Memory B cell (primary cell): Measurements from ENCODE around the gene CELSR3.
A peak's percentile ranks its signal among the peaks of the same experiment; 100 is the strongest.

Experiments used
- ATAC-seq: fragments of 150-1000 bp; cut with Tn5 transposase; 2 replicates; pipeline ENCODE4 v1.10.0; 2021; ENCODE audit warnings: low read depth, mild to moderate bottlenecking, moderate library complexity
- DNase-seq, 2 donors: peaks; one replicate each; pipeline ENCODE4 v3.0.0; 2022; ENCODE audit warnings: low spot score in 2 of 2
- H3K27ac Mint-ChIP-seq: one replicate; pipeline ENCODE4 v1.8.0; 2022; ENCODE audit warnings: mild to moderate bottlenecking, moderate library complexity, mixed read lengths
- H3K27me3 Mint-ChIP-seq: one replicate; pipeline ENCODE4 v1.8.0; 2022; ENCODE audit warnings: mixed read lengths
- H3K36me3 Mint-ChIP-seq: one replicate; pipeline ENCODE4 v1.8.0; 2022; ENCODE audit warnings: mild to moderate bottlenecking, mixed read lengths
- H3K4me1 Mint-ChIP-seq: one replicate; pipeline ENCODE4 v1.8.0; 2022; ENCODE audit warnings: mixed read lengths
- H3K4me3 Mint-ChIP-seq: one replicate; pipeline ENCODE4 v1.8.0; 2022; ENCODE audit warnings: mild to moderate bottlenecking, moderate library complexity, mixed read lengths
- H3K9me3 Mint-ChIP-seq: one replicate; pipeline ENCODE4 v1.8.0; 2022; ENCODE audit warnings: mixed read lengths

The CELSR3 gene

DNA sequence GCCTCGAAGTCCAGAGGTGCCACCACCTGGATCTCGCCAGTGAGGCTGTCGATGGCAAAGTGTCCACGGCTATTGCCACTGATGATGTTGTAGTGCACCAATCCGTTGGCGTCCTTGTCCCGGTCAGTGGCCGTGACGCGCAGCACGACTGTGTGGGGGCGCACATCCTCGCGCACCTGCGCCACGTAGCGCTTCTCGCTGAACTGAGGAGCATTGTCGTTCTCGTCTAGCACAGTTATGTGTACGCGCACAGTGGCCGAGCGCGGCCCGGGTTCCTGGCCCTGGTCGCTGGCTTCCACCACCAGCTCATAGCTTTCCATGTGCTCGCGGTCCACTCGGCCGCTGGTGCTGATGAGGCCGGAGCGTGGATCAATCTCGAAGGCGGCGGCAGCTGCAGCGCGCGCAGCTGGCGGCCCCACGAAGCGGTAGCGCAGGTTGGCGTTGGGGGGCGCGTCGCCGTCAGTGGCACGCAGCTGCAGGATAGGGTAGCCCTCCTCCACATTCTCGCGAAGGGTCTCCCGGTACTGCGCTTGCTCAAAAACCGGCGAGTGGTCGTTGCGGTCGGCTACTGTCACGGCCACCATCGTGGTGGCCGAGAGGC is 1.8 kb downstream of the CELSR3 start:
- H3K27ac Mint-ChIP-seq, result no peak overlapping the region
- H3K9me3 Mint-ChIP-seq, result no peaks in the 10 kb centered on the region
- H3K36me3 Mint-ChIP-seq, result no peaks in the 10 kb centered on the region
- peak overlapping the region; percentile 41 for H3K4me3 Mint-ChIP-seq
- DNase-seq (no peak), ATAC-seq (no peak)
- H3K27me3 Mint-ChIP-seq, result peaks cover 6% of the 10 kb centered on the region
- H3K4me1 Mint-ChIP-seq, result peaks cover 13% of the 10 kb centered on the region

DNA sequence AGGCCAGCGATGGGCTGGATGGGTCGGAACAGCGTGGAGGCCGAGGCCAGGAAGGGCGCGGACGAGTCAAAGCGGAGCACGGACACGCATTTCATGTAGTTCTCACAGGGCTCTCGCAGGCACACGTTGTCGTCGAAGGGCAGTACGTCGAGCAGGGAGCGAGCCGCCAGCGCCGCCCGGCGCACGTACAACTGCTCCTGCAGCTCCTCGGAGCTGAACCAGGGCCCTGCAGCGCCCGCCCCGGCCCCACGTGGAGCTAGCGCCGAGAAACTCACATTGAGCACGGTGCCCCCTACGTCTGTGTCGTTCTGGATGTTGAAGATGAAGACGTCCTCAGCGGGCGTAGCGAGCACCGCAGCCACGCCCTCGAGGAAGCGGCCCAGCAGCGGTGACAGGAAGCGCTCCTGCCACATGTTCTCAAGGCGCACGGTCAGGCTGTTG is 5.8 kb downstream of the CELSR3 start:
- peak; percentile 7 for ATAC-seq

DNA sequence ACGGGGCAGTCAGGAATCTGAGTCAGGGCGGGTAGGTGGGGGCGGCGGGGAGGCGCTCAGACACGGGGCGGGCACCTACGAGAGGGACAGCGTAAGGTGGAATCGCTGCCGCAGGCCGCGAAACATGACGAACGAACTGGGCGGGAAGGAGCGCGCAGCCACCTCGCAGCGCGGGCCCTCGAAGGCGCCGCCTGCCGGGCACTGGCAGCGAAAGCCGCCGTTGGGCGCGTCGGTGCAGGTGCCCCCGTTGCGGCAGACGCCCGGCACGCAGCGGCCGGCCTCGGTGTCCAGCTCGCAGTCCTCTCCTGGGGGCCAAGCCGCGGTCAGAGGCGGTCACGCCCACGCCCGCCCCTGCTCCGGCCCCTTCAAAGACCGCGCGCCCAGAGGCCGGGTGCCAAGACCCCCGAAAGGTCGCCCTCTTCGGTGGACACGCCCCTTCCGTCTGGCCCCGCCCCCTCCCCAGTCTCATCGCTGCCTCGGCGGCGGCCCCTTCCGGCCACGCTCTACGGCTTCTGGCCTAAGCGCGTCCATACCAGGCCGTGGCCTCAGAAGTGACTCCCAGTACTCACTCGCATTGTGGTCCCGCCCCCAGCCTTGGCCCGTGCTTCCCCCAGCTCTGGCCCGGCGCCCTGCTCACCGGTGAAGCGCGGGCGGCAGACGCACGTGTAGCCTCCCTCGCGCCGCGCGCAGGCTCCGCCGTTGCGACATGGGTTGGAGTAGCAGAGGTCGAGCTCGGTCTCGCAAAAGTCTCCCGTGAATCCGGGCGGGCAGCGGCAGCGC is 6.4 kb downstream of the CELSR3 start:
- Mint-ChIP-seq H3K36me3 (no peaks in the 10 kb centered on the region), H3K27ac (peak overlapping the region; percentile 68), H3K4me3 (peak overlapping the region; percentile 83), H3K27me3 (no peaks in the 10 kb centered on the region), H3K9me3 (no peaks in the 10 kb centered on the region), H3K4me1 (peaks cover 19% of the 10 kb centered on the region)
- ATAC-seq, result peak; percentile 82
- DNase-seq, result peak; percentile 83 to 88

More for the DNA sequence above, 5.8 kb downstream of the CELSR3 start:
- Mint-ChIP-seq H3K27me3 (no peaks in the 10 kb centered on the region), H3K9me3 (no peaks in the 10 kb centered on the region), H3K36me3 (no peaks in the 10 kb centered on the region), H3K4me1 (peaks cover 19% of the 10 kb centered on the region), H3K27ac (peak overlapping the region; percentile 58), H3K4me3 (peak overlapping the region; percentile 83)
- DNase-seq, result no peak

DNA sequence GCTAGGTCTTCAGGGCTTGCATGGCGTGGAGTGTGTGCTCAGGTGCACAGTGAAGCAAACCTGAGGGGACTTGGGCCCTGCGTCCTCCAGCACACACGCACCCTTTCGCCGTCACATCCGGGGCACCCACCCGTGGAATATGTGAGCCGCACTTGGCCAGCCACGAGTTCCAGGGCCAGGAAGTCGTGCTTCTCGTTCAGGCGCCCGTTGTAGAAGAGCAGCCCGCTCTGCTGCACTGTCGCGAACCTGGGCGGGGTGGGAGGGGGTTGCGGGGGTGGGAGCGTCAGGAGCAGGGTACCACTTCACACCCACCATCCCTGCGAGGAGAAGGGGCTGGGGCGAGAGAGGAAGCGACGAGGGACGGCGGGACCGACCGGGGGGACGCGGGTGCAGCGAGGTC is 7.1 kb downstream of the CELSR3 start:
- Mint-ChIP-seq H3K27ac (peak overlapping the region; percentile 68), H3K27me3 (no peaks in the 10 kb centered on the region), H3K9me3 (no peaks in the 10 kb centered on the region), H3K36me3 (no peaks in the 10 kb centered on the region), H3K4me3 (peak overlapping the region; percentile 81), H3K4me1 (peaks cover 19% of the 10 kb centered on the region)
- no peak for DNase-seq
- ATAC-seq, result peak; percentile 48

DNA sequence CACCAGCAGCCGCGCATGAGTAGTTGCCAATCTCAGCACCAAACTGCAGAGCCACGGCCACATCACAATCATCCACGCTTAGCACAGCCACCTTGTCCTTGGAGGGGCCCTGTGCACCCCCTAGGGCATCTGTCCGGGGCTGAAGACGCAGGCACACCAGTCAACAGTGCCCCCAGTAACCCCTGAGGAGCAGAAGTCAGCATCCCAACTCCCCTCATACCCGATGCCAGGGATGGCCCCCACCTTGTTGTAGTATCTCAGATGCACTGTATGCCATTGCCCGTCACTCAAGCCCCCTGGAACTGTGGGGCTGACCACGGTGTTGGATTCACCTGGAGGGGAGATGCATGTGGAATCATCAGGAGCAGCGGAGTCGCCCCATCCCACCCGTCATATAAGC is 7.6 kb downstream of the CELSR3 start:
- peak overlapping the region; percentile 68 for H3K27ac Mint-ChIP-seq
- no peaks in the 10 kb centered on the region for H3K9me3 Mint-ChIP-seq
- H3K27me3 Mint-ChIP-seq, result no peaks in the 10 kb centered on the region
- H3K4me3 Mint-ChIP-seq, result peak overlapping the region; percentile 81
- ATAC-seq, result no peak
- H3K36me3 Mint-ChIP-seq, result no peaks in the 10 kb centered on the region
- no peak for DNase-seq
- H3K4me1 Mint-ChIP-seq, result peaks cover 19% of the 10 kb centered on the region

DNA sequence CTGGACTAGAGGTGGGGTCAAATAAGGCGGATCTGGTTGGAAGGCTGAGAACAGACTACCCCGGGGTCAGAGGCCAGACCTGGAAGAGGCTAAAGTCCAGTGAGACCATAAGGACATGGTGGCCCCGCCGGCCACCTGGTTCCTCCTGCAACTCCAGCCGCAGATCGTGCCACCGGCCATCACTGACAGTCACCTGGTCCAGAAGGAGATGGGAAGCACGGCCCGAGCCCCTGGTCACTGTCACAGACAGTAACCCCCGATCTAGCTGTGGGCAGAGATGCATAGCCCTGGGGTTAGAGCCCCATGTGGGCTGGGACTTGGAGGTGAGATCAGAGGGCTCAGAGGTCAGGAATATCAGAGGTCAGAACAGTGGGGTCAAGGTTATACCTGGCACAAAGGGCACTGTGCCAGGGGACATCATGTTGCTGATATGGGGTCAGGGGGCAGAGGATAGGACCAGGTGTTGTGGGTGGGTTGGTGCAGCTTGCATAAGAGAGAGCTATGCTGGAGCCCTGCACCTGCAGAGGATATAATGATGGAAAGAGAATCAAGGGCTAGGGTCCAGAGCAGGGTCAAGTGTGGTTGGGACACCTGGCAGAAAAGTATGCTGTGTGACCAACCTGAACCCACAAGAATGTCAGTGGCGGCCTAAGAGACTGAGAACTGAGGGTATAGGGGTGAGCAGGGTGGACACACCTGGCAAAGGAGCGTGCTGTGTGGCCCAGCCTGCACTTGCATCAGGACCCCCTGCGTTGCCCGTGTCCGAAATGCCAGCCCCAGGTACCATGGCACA is 9.6 kb downstream of the CELSR3 start:
- Mint-ChIP-seq H3K27me3 (no peaks in the 10 kb centered on the region), H3K36me3 (no peaks in the 10 kb centered on the region), H3K9me3 (no peaks in the 10 kb centered on the region), H3K27ac (no peak overlapping the region), H3K4me1 (peaks cover 19% of the 10 kb centered on the region), H3K4me3 (no peak overlapping the region)
- DNase-seq (no peak), ATAC-seq (no peak)

DNA sequence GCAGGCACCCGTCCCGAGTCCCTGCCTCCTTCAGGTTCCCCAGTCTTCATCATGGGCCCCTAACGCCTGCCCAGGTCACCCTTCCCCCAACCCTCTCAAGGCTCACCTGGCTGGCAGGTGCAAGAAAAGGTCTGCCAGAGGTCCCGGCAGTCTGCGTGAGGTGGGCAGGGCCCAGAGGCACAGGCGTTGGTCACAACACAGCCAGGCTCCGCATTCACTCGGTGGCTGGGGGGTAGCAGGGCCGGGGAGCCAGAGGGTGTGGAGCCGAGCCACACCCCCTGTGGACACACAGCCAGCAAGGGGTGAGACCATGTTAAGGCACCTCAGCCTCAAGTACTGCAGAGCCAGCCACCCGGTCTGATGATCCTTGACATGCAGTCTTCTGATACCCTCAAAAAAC is 10.9 kb downstream of the CELSR3 start:
- no peak overlapping the region for H3K4me3 Mint-ChIP-seq
- no peak overlapping the region for H3K27ac Mint-ChIP-seq

DNA sequence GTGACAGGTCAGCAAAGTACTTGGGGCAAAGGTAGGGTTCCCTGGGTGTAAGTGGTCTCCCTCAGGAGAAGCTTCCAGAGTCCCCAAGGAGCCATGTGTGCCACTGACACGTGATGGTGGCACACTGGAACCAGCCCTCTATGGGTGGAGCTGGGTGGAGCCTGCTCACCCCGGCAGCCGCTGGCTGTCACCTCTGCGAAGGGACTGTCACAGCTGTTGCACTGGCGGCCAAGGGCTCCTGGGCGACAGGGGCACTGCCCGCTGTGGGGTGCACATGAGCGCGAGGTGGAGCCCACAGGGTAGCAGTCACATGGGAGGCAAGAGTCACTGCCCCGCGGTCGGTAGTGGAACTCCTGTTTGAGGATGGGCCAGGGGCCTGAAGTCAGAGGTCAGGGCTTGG is 12.0 kb downstream of the CELSR3 start:
- no peak for ATAC-seq
- no peak overlapping the region for H3K4me3 Mint-ChIP-seq
- peaks cover 1% of the 10 kb centered on the region for H3K36me3 Mint-ChIP-seq
- no peaks in the 10 kb centered on the region for H3K27me3 Mint-ChIP-seq
- no peak overlapping the region for H3K27ac Mint-ChIP-seq
- H3K9me3 Mint-ChIP-seq, result no peaks in the 10 kb centered on the region
- DNase-seq, result no peak
- H3K4me1 Mint-ChIP-seq, result peaks cover 14% of the 10 kb centered on the region

More for the DNA sequence above, 10.9 kb downstream of the CELSR3 start:
- DNase-seq (no peak), ATAC-seq (no peak)
- Mint-ChIP-seq H3K4me1 (peaks cover 14% of the 10 kb centered on the region), H3K9me3 (no peaks in the 10 kb centered on the region), H3K36me3 (peaks cover 1% of the 10 kb centered on the region), H3K27me3 (no peaks in the 10 kb centered on the region)

DNA sequence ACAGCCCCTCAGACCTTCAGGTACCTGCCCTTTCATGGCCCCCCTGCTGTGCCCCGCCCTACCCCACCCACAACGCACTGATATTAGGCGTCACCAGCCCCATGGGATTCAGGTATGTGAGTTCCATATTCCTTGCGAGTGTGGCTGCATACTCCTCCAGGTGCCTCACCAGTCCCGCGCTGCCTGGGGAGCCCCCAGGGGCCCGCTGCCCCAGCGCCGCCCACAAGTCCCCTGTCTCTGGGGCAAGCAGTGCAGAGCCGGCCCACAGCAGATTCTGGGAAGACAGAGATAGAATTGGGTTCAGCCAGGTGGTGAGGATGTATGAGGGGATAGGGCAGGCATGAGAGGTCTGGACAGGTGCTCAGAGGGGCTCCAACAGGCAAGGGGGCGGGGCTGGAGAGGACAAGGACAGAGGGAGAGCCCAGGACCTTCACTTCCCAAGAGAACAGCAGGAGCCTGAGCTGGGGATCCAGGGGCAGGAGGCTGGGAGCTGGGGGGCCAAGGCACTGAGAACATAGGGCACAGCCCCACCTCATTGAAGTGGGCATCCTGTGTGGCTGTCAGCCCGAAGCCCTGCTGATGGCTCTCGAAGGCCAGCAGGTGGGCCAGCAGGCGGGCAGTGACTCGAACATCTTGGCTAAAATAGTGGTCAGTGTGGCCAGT is 14.4 kb downstream of the CELSR3 start:
- Mint-ChIP-seq H3K36me3 (peaks cover 4% of the 10 kb centered on the region), H3K4me3 (no peak overlapping the region), H3K27ac (no peak overlapping the region), H3K4me1 (peaks cover 3% of the 10 kb centered on the region), H3K9me3 (no peaks in the 10 kb centered on the region), H3K27me3 (no peaks in the 10 kb centered on the region)
- no peak for DNase-seq
- no peak for ATAC-seq

DNA sequence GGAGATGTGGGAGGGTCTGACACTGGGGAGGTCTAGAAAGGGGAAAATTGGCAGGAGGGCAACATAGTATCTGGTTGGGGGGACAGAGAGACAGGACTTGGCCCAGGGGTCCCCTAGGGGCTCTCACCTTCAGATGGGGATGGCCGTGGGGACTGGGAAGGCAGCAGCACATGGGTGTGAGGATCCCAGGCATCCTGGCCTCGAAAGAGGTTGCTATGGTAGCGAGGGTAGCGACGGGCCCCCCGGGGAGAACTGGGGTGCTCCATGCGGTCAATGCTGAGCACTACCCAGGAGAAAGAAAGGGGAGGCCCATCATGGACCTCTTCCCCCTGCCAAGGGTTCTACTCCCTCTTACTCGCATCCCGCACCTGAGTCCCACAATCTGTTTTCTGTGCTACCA is 15.0 kb downstream of the CELSR3 start:
- ATAC-seq (no peak), DNase-seq (no peak)
- no peaks in the 10 kb centered on the region for H3K9me3 Mint-ChIP-seq
- no peaks in the 10 kb centered on the region for H3K27me3 Mint-ChIP-seq
- H3K27ac Mint-ChIP-seq, result no peak overlapping the region
- no peak overlapping the region for H3K4me3 Mint-ChIP-seq
- peaks cover 4% of the 10 kb centered on the region for H3K36me3 Mint-ChIP-seq
- no peaks in the 10 kb centered on the region for H3K4me1 Mint-ChIP-seq

DNA sequence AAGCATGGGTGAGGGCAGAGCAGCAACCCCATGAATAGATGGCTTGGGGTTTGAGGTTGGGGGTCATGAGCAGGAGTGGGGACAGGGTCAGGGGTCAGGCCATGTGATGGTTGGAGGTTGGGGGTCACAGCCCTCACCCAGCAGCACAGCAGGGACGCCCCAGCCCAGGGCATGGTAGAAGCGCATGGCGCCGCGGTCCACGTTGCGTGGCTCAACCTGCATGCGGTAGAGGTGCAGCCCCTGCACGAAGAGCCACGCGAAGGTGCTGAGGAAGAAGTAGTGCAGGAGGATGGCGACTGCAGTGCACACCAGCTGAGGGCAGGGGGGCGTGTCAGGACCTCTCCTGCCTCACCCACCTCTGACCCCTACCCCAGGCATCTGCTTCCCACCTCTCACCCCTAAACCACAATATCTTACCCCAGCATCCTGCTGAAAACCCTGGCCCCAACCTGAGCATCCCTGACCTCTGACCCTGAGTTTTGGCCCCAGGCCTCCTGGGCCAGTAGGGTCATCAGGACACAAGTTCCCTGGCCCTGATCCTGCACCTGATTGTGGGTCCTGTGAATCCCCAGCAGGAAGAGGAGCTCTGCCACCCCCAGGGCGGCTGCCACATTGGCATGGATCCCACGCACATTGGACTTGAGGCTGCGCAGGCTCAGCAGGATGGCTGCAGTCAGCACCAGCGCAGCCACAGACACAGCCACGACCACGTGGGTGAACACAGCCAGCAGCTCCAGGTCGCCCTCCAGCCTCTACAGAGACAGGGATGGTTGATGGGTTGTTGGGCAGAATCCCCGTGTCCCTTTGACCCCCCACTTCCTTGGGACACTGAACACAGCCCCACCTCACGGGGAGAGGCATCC is 17.6 kb downstream of the CELSR3 start:
- Mint-ChIP-seq H3K4me1 (no peaks in the 10 kb centered on the region), H3K36me3 (peaks cover 8% of the 10 kb centered on the region), H3K9me3 (no peaks in the 10 kb centered on the region), H3K4me3 (no peak overlapping the region), H3K27me3 (peaks cover 3% of the 10 kb centered on the region), H3K27ac (no peak overlapping the region)
- DNase-seq (no peak), ATAC-seq (no peak)

DNA sequence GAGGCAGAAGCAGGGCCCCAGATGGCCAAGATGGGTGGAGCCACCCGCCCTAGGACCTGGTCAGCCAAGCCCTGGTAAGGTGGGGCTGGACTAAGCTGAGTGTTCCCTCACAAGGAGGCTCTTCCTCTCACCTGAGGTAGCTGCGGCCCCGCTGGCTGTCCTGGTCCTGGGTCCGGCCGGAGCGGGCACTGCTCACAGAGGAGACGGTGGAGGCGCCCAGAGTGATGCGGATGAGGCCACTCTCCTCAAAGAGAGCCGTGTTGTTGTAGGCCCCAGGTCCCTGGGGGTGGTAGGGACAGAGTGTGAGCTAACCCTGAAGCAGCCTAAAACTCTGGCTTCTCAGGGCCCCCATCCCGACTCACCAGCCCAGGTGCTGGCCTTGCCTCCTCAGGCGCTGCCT is 20.1 kb downstream of the CELSR3 start:
- DNase-seq, result no peak
- Mint-ChIP-seq H3K4me1 (no peaks in the 10 kb centered on the region), H3K4me3 (no peak overlapping the region), H3K27ac (no peak overlapping the region), H3K27me3 (peaks cover 3% of the 10 kb centered on the region), H3K36me3 (peaks cover 8% of the 10 kb centered on the region), H3K9me3 (no peaks in the 10 kb centered on the region)
- no peak for ATAC-seq

DNA sequence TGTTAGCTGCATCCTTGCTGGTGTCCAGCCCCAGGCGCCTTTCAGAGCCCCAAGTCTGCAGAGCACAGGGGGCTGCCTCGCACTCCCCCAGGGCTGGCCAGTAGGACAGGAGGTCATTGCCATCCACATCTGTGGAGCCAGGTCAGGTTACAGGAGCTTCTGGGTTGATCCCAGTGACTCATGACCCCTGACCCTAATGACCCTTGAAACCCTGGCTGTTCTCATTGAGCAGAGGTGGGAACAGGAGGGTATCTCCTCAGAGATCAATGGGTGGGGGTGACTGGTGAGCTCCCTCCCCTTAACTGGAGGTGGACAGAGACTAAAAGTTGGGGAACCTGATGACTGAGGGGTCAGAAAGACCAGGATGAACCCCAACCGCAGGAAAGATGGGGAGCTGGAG is 21.3 kb downstream of the CELSR3 start:
- DNase-seq (no peak), ATAC-seq (no peak)
- H3K9me3 Mint-ChIP-seq, result no peaks in the 10 kb centered on the region
- H3K4me3 Mint-ChIP-seq, result no peak overlapping the region
- peaks cover 7% of the 10 kb centered on the region for H3K36me3 Mint-ChIP-seq
- H3K27me3 Mint-ChIP-seq, result peaks cover 3% of the 10 kb centered on the region
- H3K27ac Mint-ChIP-seq, result no peak overlapping the region
- H3K4me1 Mint-ChIP-seq, result no peaks in the 10 kb centered on the region
